IPS-NIHi7 (cell line): Measurements from ENCODE around the gene HK1.
"Not testable (repeated sequence)": the region's sequence is repeated elsewhere in the genome, so short reads cannot be mapped to it uniquely, and the experiment has no call there.

ENCODE experiments used
- DNase-seq: peaks from one replicate; pipeline ENCODE4 v3.0.0; 2012; ENCODE audit warnings: mixed read lengths; ENCODE audit errors: extremely low spot score

Gene HK1

GRCh38 chr10:69308304-69308703, 30.0 kb downstream of the HK1 start:
- not testable (repeated sequence) for DNase-seq

DNA sequence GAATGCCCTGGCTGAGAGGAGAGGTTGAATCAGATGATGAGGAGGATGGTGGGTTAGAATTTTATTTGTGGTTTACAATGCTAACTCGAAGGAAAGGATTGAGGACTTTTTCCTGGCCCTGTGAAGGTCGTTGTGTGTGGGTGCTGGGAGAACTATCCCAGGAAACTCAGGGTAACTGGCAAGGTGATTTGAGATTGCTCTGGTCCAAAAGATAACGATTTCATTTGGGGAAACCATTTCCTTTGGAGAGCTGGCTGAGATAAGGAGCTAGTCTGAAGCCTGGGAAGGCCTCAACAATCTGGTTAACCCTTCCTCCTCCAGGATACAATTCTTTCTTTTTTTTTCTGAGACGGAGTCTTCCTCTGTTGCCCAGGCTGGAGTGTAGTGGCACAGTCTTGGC, 33.0 kb downstream of the HK1 start:
- no peak for DNase-seq

- DNase-seq, result no peak
Observed at GRCh38 chr10:69312528-69312927, 34.2 kb downstream of the HK1 start.

- no peak for DNase-seq
Observed at GRCh38 chr10:69315100-69315542, 36.8 kb downstream of the HK1 start.

DNA sequence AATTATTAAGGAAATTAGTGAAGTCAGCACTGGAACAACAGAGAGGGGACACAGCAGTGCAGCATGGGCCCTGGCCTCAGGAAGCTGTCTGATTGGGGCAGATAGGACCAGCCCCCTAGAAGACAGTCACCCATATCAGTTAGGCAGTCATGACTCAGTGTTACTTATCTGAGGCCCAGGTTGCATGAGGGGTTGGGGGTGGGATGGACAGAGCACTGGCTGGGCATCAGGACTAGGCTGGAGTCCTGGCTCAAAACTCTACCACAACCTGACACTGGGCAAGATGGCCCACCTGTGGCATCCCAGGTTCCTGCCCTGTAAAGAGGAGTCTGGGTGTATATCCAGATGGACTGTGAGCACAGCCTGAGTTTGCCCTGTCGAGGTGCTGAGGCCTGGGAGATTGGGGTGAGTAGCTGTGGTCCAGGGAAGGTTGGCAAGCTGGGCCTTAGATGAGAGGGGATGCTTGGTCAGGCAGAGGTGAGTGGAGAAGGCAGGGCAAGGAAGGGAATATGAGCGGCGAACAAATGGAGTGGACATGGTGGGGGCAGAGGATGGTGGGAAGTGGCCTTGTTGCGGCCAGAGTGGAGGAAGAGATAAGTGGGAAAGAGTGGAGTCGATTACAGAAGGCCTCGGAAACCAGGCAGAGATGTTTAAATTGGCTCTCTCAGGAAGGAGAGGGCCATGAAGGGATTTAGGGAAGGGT, 37.5 kb downstream of the HK1 start:
- no peak for DNase-seq

DNA sequence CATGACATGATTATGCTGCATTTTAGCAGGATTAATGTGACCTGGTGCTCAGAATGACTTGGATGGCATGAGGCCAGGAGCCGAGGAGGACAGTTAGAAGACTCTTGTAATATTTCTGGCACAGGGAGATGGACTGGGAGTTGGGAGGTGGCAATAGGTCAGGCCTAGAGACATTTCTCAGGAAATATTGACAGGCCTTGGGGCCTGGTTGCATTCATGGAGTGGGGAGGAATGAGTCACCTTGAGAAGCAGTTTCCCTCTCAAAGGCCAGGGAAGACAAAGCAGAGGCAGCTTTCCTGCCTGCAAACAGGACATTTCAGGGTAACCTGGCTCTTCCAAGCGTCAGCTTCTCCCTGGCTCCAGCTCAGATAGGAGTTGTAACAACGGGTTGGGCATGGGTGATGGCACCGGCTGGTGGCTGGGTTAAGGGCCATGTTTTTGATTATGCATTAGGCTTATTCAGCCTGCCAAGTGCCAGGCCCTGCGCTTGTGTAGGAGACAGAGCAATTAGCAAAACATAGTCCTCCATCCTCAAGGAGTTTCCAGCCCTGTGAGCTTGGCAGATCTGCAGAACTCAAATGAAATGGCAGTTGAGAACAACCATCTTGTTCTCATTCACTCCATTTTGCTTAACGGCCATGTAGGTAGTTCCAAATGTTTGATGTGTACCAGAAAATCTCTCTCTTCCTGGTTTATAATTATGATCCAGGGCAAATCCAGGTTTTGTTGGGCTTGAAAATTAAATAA, 38.2 kb downstream of the HK1 start:
- DNase-seq, result no peak

DNA sequence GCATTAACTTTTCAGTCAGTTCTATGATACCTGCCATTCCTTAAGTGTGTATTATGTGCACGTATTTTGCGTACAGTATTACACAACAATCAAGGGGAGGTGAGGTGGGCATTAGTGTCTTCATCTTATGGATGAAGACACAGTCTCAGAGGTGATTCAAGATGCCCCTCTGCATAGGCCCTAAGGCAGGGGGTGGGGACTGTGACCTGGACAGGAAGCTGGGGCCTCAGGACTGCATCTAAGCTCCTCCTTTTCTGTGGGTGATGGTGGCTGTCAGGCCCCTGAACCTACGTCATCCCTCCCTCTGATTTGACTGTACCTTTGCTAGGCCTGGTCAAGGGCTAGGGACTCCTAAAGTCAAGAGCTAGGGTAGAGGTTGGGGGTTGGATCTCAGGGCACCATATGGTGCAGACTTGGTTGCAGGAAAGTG, 38.9 kb downstream of the HK1 start:
- no peak for DNase-seq

DNA sequence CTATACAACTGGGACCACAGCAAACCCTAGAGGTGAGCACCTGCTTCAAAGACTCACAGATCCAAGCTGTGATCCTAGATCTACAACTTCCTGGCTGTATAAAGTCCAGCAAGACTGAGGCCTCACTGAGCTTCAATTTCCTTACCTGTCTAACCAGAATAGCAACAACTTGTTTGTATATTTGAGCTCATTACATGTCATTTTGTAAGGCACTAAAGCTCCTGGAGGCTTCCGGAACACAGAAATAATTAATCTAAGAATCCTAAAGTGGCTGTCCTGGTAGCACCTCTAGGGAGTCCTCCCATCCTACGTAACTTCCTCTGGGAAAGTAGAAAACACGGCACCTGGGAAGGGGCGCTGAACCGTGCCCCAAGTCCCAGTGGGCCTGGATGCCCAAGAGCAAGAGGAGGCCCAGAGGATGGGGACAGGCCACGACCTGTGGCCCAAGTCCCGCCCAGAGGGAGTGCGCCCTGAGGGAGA, 39.4 kb downstream of the HK1 start:
- DNase-seq, result no peak

DNA sequence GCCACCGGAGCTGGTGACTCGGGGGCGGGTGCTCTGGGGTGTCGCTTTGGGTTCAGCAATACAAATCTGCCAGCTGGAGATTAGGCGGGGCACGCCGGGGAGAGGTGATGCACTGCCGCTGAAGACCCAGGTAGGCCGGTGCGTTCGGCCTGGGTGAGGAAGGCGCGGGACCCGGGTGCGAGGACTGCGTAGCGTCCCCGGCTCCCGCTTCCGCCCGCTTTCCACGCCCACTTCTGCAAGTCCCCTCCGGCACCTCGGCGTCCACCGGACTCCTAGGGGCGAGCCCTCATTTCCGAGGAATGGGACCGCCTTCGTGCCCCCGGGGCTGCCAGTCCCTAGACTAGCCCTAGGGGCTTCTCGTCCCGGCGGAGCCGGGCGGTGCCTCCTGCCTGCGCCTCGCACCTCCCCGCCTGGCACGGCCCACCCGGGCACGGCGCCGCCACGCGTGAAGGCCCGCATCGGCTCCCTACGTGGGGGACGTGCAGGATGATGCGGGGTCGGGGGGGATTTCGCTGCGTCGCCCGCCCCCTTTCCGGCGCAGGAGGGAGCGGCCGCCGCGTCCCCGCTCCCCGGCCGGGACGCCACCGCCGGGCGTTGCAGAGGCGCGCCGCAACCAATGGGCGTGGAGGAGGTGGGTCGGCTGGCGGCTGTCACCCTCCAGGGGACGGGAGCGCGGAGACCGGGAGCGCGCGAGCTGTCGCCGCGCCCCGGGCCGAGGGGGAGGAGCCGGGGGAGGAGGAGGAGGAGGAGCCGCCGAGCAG, 40.0 kb downstream of the HK1 start:
- DNase-seq, result peak; percentile 98

- DNase-seq, result no peak
Observed at GRCh38 chr10:69318867-69319727, 40.8 kb downstream of the HK1 start.

DNA sequence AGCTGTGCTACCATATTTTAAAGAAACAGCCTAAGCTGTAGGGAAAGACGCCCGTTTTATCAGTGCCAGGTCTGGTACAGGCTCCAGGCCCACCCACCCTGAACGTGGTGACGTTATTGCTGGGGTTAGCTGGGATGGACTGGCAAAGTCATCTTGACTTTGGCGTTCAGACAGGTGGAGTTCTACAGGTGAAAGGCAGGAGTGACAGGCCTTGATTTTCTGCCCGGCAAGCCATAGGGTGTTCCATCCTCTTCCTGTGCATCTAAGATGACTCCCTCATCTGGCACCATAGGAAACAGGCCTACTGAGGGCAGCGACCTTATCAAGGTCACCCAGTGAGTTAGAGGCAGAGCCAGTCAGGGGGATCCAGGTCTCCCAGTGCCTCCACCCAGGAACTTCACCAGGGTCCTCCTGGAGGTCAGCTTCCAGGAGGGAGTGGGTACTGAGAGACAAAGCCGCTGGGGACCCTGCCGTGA, 41.6 kb downstream of the HK1 start:
- no peak for DNase-seq

GRCh38 chr10:69320521-69320920, 42.2 kb downstream of the HK1 start:
- DNase-seq, result no peak

DNA sequence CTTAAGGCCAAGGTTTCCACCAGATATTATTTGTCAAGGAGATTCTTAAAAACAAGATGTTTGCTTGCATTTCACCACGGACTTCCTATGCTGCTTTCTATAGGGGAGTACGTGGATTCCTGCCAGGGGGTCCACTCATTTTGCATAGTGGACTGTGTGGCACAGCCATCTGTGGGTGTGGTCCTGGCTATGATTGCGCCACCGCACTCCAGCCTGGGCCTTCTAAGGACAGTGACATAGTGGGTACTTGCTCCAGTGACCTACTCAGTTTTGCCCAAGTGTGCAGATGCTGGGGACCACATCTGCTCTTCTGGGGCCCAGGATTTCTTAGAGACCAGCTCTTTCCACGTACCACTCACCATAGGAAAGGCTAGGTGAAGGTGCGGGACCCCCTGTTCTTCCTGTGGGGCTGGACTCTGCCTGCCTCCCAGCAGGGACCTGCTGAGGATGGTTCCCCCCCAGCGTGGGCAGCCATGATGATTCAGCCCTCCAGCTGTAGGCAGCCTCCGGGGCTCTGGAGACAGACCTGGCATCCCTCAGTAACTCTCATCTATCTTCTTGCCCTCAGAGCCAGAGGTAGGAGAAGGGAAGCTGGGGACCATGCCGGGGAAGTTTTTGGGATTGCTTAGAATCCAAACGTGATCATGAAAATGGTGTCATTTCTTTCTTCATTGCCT, 42.9 kb downstream of the HK1 start:
- DNase-seq, result no peak

DNA sequence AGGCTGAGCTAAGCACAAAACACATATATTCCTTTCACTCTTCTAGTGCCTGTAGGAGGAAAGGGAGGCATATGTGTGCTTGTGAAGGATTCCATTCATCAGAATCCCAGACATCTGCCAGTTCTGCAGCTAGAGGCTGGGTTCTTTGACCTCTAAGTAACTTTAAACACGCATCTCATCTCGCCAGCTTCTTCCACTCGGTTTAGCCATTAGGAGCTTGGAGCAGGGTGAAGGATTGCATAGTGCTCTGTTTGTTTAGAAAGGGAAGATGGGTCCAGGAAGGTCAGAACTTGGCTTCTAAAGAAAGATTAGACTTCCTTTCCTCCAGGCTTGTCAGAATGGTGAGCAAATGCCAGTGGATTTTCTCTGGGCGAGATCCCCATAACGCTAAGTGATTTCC, 43.6 kb downstream of the HK1 start:
- no peak for DNase-seq

DNA sequence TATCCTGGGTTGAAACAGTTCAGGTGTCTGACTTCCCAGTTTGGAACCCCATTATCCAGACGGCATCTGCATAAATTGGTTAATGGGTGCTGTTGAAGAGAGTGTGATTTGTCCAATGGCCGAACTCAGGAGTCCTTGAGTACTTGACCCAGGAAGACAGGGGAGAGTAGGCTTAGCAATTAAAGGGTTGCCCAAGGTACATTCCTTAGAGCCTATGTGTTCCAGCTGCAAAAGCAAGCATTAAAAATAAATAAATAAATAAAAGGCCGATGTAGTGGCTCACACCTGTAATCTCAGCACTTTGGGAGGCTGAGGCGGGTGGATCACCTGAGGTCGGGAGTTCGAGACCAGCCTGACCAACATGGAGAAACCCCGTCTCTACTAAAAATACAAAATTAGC, 44.0 kb downstream of the HK1 start:
- not testable (repeated sequence) for DNase-seq

DNA sequence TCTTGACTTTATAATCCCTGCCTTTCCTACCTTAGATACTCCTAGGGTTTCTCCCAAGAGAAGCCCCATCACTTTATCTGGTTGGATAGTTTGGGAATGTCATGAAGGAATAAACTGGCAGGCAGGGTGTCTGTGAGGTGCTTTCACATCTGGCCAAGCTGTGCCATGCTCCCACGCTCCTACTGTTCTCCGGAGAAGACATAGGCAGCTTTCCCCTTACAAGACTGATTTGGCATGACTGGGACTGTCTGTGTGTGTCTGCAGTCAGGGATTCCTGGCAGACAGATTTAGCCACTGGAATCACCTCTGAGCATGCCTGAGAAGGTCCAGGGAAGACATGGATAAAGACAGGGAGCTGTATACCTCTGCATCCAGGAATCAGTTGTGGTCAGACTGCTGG, 45.3 kb downstream of the HK1 start:
- no peak for DNase-seq

- no peak for DNase-seq
Observed at GRCh38 chr10:69324583-69324982, 46.3 kb downstream of the HK1 start.

GRCh38 chr10:69325637-69326523, 47.6 kb downstream of the HK1 start:
- peak; percentile 56 for DNase-seq

DNA sequence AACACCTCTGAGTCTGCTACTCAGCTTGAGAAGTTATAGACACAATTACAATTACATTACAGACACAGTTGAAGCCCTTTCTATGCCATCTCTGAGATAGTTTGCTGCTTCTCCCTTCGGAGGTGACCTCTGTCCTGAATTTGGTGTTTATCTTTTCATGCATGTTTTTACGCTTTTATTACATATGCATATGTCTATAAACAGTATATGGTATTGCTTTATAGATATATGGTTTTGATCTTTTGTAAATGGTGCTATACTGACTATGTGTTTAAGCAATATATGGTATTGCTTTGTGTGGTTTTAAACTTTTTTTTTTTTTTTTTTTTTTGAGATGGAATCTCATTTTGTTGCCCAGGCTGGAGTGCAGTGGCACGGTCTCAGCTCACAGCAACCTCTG, 48.4 kb downstream of the HK1 start:
- DNase-seq, result no peak
